HK-2 (cell line): ENCODE measurements around the gene ANKRD55.
"Not testable (repeated sequence)": the region's sequence is repeated elsewhere in the genome, so short reads cannot be mapped to it uniquely, and the experiment has no call there.

ENCODE experiments used
- DNase-seq: peaks from one replicate; pipeline ENCODE4 v3.0.0-alpha.2; 2018; ENCODE audit not compliant: unreplicated experiment

The ANKRD55 gene

GRCh38 chr5:56207537-56207936 is 25.6 kb downstream of the ANKRD55 start:
- no peak for DNase-seq

GRCh38 chr5:56206126-56206910 is 26.8 kb downstream of the ANKRD55 start:
- no peak for DNase-seq

- not testable (repeated sequence) for DNase-seq
Observed at GRCh38 chr5:56203936-56204335, 29.2 kb downstream of the ANKRD55 start.

GRCh38 chr5:56202483-56202882 is 30.6 kb downstream of the ANKRD55 start:
- no peak for DNase-seq

- not testable (repeated sequence) for DNase-seq
Observed at GRCh38 chr5:56201762-56202261, 31.3 kb downstream of the ANKRD55 start.

GRCh38 chr5:56200971-56201666 is 32.0 kb downstream of the ANKRD55 start:
- peak; percentile 57 for DNase-seq

GRCh38 chr5:56195016-56195415 is 38.1 kb downstream of the ANKRD55 start:
- no peak for DNase-seq

- DNase-seq = no peak
Observed at GRCh38 chr5:56192246-56192645, 40.9 kb downstream of the ANKRD55 start.

- no peak for DNase-seq
Observed at GRCh38 chr5:56191656-56192055, 41.5 kb downstream of the ANKRD55 start.

GRCh38 chr5:56190497-56190896 is 42.6 kb downstream of the ANKRD55 start:
- DNase-seq = no peak

- DNase-seq = no peak
Observed at GRCh38 chr5:56185768-56186311, 47.3 kb downstream of the ANKRD55 start.

GRCh38 chr5:56183506-56183905 is 49.6 kb downstream of the ANKRD55 start:
- peak; percentile 44 for DNase-seq

- DNase-seq = no peak
Observed at GRCh38 chr5:56179442-56179841, 53.7 kb downstream of the ANKRD55 start.

- DNase-seq = no peak
Observed at GRCh38 chr5:56178823-56179222, 54.3 kb downstream of the ANKRD55 start.

GRCh38 chr5:56176871-56177533 is 56.1 kb downstream of the ANKRD55 start:
- no peak for DNase-seq

- no peak for DNase-seq
Observed at GRCh38 chr5:56176155-56176798, 56.9 kb downstream of the ANKRD55 start.

GRCh38 chr5:56175488-56175887 is 57.6 kb downstream of the ANKRD55 start:
- DNase-seq = no peak

GRCh38 chr5:56175021-56175420 is 58.1 kb downstream of the ANKRD55 start:
- no peak for DNase-seq

- no peak for DNase-seq
Observed at GRCh38 chr5:56172241-56172640, 60.9 kb downstream of the ANKRD55 start.

- no peak for DNase-seq
Observed at GRCh38 chr5:56170557-56170956, 62.6 kb downstream of the ANKRD55 start.

- no peak for DNase-seq
Observed at GRCh38 chr5:56169949-56170348, 63.2 kb downstream of the ANKRD55 start.

- no peak for DNase-seq
Observed at GRCh38 chr5:56169281-56169680, 63.8 kb downstream of the ANKRD55 start.
